Stimulated activated CD4-positive, alpha-beta T cell treated with anti-CD3 and anti-CD28 coated beads, Interleukin-4, amount 100 ng/mL, for 24 hours (primary cell): ENCODE data around the gene TMEM100.
"Not testable (repeated sequence)": the region's sequence is repeated elsewhere in the genome, so short reads cannot be mapped to it uniquely, and the experiment has no call there.

Source experiments
- DNase-seq: peaks from one replicate; pipeline ENCODE4 v3.0.0-alpha.2; 2020

Gene TMEM100

DNA sequence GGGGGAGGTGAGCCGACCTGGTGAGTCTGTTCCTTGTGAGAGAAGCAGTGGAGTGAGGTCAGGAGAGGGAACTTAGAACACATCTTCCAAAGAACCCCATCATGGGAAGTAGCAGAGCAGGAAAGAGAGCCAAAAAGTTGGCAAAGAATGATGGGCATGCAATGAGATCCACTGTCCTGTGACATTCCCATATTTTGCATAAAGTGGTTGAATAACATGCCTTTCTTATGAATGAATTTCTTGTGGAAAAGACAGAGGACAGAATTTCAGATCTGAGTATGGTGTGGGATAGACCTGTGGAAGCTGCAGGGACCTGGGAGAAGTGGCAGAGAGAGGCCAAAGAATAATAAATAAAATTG lies 41.3 kb downstream of the TMEM100 start:
- no peak for DNase-seq

GRCh38 chr17:55680686-55681341 lies 41.9 kb downstream of the TMEM100 start:
- DNase-seq = no peak

DNA sequence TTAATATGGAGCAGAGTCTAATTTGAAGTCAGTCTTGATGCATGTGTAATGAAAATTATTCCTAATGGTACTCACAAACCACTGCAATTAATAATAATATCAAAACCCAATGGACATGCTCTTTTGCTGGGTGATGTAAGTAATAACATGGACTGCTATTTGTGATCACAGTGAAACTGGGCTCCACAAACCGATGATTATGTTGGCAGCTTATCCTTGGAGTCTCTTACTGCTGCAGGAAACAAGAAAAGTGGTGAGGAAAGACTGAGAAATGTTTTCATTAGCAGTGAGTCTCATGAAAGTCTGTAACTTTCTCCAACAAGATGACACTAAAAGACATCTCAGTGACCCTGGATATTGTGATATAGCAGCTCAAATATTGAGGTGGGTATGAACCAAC lies 45.2 kb downstream of the TMEM100 start:
- no peak for DNase-seq

- no peak for DNase-seq
These were observed 46.4 kb downstream of the TMEM100 start for GRCh38 chr17:55676274-55676673.

GRCh38 chr17:55673743-55674506 lies 48.7 kb downstream of the TMEM100 start:
- no peak for DNase-seq

DNA sequence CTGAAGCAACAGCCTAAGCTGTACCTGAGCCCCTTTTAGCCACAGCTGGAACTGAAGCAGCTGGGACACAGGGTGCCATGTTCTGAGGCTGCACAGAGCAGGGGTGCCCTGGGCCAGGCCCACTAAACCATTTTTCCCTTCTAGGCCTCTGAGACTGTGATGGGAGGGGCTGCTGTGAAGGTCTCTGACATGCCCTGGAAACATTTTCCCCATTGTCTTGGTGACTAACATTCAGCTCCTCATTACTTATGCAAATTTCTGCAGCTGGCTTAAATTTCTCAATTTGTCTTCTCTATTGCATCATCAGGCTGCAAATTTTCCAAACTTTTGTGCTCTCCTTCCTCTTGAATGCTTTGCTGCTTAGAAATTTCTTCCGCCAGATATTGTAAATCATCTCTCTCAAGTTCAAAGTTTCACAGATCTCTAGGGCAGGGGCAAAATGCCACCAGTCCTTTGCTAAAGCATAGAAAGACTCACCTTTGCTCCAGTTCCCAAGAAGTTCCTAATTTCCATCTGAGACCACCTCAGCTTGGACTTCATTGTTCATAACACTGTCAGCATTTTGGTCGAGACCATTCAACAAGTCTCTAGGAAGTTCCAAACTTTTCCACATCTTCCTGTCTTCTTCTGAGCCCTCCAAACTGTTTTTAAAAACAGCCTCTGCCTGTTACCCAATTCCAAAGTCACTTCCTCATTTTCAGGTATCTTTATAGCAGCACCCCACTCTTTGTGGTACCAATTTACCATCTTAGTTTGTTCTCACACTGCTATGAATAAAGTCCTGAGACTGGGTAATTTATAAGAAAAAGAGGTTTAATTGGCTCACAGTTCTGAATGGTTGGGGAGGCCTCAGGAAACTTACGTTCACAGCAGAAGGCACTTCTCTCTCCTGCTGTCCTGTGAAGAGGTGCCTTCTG lies 49.8 kb downstream of the TMEM100 start:
- DNase-seq = no peak

GRCh38 chr17:55672010-55672409 lies 50.7 kb downstream of the TMEM100 start:
- DNase-seq = not testable (repeated sequence)
